ENCODE measurements around the gene ADGRD1.

ADGRD1 gene

GRCh38 chr12:131093604-131093955, 139.9 kb downstream of the ADGRD1 start:
- H3F3A ChIP-seq (ENCODE audit: insufficient read depth, low read length) = no peaks in the 10 kb centered on the region
- H3K27me3 ChIP-seq (ENCODE audit: insufficient read depth, low read length) = no peaks in the 10 kb centered on the region
- H3K4me1 ChIP-seq (ENCODE audit: insufficient read depth, low read length, severe bottlenecking) = no peaks in the 10 kb centered on the region
- no peaks in the 10 kb centered on the region for H3K36me3 ChIP-seq (ENCODE audit: insufficient read depth, low read length)
- no peaks in the 10 kb centered on the region for H3K9me3 ChIP-seq (ENCODE audit: low read length)
- no peak overlapping the region for H3K9ac ChIP-seq (ENCODE audit: low read length)
- H3K4me2 ChIP-seq (ENCODE audit: low read length) = no peak overlapping the region
- no peak overlapping the region for H3K4me3 ChIP-seq (ENCODE audit: low read depth, low read length, poor library complexity, severe bottlenecking)
- H4K20me1 ChIP-seq (ENCODE audit: insufficient read depth, low read length) = no peaks in the 10 kb centered on the region
- no peak overlapping the region for H2AFZ ChIP-seq (ENCODE audit: low read length)
- no peaks in the 10 kb centered on the region for H3K9me2 ChIP-seq (ENCODE audit: low read depth, low read length)
- TF ChIP-seq CTCF (IDR thresholded peaks at IDR 0.05; ENCODE audit: low read length) (no peak), EZH2 (IDR thresholded peaks at IDR 0.05; ENCODE audit: borderline replicate concordance, low read length) (no peak)
- H3K79me2 ChIP-seq (ENCODE audit: insufficient read depth, low read length) = no peaks in the 10 kb centered on the region
- H3K27ac ChIP-seq (ENCODE audit: low read depth, low read length, poor library complexity, severe bottlenecking) = no peak overlapping the region

GRCh38 chr12:131093971-131094830, 140.5 kb downstream of the ADGRD1 start:
- Histone ChIP-seq H3K4me2 (ENCODE audit: low read length) (no peak overlapping the region), H3K27ac (ENCODE audit: low read depth, low read length, poor library complexity, severe bottlenecking) (no peak overlapping the region), H3K4me1 (ENCODE audit: insufficient read depth, low read length, severe bottlenecking) (no peaks in the 10 kb centered on the region), H3K9me2 (ENCODE audit: low read depth, low read length) (no peaks in the 10 kb centered on the region), H3K79me2 (ENCODE audit: insufficient read depth, low read length) (no peaks in the 10 kb centered on the region), H3K4me3 (ENCODE audit: low read depth, low read length, poor library complexity, severe bottlenecking) (no peak overlapping the region), H3F3A (ENCODE audit: insufficient read depth, low read length) (no peaks in the 10 kb centered on the region), H3K9ac (ENCODE audit: low read length) (no peak overlapping the region), H4K20me1 (ENCODE audit: insufficient read depth, low read length) (no peaks in the 10 kb centered on the region), H3K36me3 (ENCODE audit: insufficient read depth, low read length) (no peaks in the 10 kb centered on the region), H2AFZ (ENCODE audit: low read length) (no peak overlapping the region), H3K27me3 (ENCODE audit: insufficient read depth, low read length) (no peaks in the 10 kb centered on the region), H3K9me3 (ENCODE audit: low read length) (no peaks in the 10 kb centered on the region)
- TF ChIP-seq EZH2 (IDR thresholded peaks at IDR 0.05; ENCODE audit: borderline replicate concordance, low read length) (no peak), CTCF (IDR thresholded peaks at IDR 0.05; ENCODE audit: low read length) (no peak)

GRCh38 chr12:131094831-131095805, 141.4 kb downstream of the ADGRD1 start:
- no peaks in the 10 kb centered on the region for H3K9me3 ChIP-seq (ENCODE audit: low read length)
- no peaks in the 10 kb centered on the region for H3K79me2 ChIP-seq (ENCODE audit: insufficient read depth, low read length)
- H3K27ac ChIP-seq (ENCODE audit: low read depth, low read length, poor library complexity, severe bottlenecking) = no peak overlapping the region
- no peaks in the 10 kb centered on the region for H3F3A ChIP-seq (ENCODE audit: insufficient read depth, low read length)
- no peak overlapping the region for H3K4me3 ChIP-seq (ENCODE audit: low read depth, low read length, poor library complexity, severe bottlenecking)
- no peak overlapping the region for H2AFZ ChIP-seq (ENCODE audit: low read length)
- H3K4me2 ChIP-seq (ENCODE audit: low read length) = no peak overlapping the region
- TF ChIP-seq EZH2 (IDR thresholded peaks at IDR 0.05; ENCODE audit: borderline replicate concordance, low read length) (no peak), CTCF (IDR thresholded peaks at IDR 0.05; ENCODE audit: low read length) (no peak)
- H3K9ac ChIP-seq (ENCODE audit: low read length) = no peak overlapping the region
- H3K27me3 ChIP-seq (ENCODE audit: insufficient read depth, low read length) = no peaks in the 10 kb centered on the region; the same call in 1 of the 2 replicates
- H3K36me3 ChIP-seq (ENCODE audit: insufficient read depth, low read length) = no peaks in the 10 kb centered on the region
- H4K20me1 ChIP-seq (ENCODE audit: insufficient read depth, low read length) = no peaks in the 10 kb centered on the region
- H3K4me1 ChIP-seq (ENCODE audit: insufficient read depth, low read length, severe bottlenecking) = no peaks in the 10 kb centered on the region
- no peaks in the 10 kb centered on the region for H3K9me2 ChIP-seq (ENCODE audit: low read depth, low read length)

Measured in OCI-LY1 (cell line).